AG20443 (cell line): ENCODE data around the gene RRP1.

ENCODE experiments used
- DNase-seq: peaks from one replicate; pipeline ENCODE4 v3.0.0; 2012; ENCODE audit warnings: low spot score, mixed read lengths

Gene RRP1

DNA sequence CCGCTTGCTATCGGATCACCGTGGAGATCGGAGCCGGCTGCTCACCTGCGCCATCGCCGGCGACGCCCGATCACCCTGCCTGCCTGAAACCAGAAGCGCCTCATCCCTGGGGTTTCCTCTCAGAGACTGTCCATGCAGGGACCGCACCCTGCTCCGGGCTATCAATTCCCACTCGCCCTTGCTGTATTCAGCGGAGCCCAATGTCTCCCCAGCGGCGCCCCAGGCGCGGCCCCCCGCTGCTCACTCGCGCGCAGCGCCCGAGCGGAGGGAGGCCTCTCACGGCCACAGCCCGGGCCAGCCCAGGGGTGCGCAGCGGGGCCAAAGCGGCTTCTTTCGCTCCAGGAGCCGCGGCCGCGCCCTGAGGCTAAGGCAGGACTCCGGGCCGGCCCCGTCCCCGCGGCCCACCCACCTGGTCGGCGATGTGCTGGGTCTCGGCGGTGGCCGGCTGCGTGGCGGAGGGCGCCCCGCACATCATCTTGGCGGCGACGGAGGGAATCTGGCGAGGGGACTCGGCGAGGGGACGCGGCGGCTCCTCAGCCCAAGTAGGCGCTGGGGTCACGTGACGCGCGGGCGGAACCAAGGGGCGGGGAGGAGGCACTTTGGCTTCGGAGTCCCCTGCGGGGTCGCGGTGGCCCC is 13.5 kb upstream of the RRP1 start, which contains the start of gene CSTB:
Gene CSTB, minus strand, starts transcription at position 514 of the 636 bp plus-strand sequence. Its CDS starts 39 bp downstream, at position 475.
- peak; percentile 86 for DNase-seq

DNA sequence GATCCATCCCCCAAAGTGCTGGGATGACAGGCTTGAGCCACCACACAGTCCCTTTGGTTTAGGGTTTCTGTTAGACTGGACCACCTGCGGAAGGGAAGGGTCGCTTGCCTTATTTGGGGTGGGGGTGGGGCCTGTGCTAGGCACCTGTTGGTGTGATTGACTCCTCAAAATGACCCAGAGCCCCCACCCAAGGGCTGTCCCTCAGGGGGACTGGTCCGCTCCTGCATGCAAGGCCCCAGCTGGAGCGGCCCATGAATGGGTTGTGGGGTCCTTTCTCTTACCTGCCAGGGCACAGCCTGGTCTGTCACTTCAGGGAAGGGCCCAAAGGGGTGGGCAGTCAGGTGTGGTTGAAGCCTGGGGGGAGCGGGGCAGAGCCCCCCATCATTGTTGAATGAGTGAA is 11.4 kb upstream of the RRP1 start:
- DNase-seq = no peak

DNA sequence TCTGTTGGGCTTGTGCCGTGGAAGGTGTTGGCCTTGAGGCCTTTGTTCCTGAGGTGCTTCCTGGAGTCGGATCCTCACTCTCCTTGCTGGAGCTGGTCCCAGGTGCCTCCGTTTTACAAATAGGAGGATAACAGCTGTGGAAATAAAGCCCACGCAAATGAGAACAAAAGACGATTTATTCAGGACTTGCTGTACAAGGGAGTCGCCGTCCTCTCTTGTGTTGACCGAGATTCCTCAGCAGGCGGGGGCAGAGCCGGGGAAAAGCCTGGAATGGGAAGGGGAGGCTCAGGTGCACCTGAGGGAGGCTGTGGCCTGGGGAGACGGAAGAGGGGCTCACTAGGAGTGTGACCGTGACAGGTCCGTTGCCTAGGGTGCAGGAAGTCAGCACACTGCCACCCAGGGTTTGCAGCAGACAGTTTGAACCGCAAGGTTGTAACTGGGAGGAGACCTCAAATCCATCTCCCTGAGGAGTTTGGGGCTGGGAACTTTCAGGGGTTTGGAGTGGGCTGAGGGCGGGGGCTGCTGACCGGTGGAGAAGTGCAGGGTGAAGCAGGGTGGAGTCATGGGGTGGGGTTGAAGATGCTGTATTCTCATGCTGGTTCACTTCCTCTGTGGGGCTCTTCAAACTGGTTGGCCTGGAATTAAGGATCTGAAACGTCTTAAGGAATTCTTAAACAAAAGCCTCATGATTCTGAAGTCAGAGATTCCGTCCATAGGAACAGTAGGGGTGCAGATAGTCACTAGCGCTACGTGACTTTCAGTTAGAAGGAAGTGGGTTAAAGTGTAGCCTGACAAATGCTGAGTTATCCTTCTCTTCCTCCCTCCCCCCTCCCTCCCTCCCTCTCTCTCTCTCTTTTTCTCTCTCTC is 10.7 kb upstream of the RRP1 start:
- DNase-seq = no peak

GRCh38 chr21:43779660-43780059 is 9.7 kb upstream of the RRP1 start:
- no peak for DNase-seq

- DNase-seq = no peak
Observed at GRCh38 chr21:43781846-43782245, 7.5 kb upstream of the RRP1 start.

GRCh38 chr21:43782431-43783097 is 6.8 kb upstream of the RRP1 start:
- DNase-seq = no peak

GRCh38 chr21:43783098-43783700 is 6.2 kb upstream of the RRP1 start:
- no peak for DNase-seq

GRCh38 chr21:43785134-43785533 is 4.2 kb upstream of the RRP1 start:
- no peak for DNase-seq

DNA sequence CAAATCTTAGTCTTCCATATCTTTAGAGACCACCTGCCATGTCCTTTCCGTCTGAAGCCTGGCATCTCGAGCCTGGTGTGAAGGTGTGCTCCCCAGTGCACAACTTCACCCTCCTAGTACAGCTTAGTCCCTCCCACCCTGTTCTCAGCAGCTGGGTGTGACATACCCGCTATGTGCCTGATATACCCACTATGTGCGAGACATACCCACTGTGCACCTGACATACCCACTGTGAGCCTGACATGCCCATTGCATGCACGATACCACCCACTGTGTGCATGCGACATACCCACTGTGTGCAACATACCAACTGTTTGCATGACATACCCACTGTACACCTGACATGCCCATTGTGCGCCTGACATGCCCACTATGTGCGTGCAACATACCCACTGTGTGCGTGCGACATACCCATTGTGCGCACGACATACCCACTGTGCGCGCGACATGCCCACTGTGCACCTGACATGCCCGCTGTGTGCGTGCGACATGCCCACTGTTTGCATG is 3.0 kb upstream of the RRP1 start:
- DNase-seq = no peak

- DNase-seq = no peak
Observed at GRCh38 chr21:43786807-43787440, 2.5 kb upstream of the RRP1 start.

- DNase-seq = no peak
Observed at GRCh38 chr21:43790010-43790524, 690 bp downstream of the RRP1 start.

DNA sequence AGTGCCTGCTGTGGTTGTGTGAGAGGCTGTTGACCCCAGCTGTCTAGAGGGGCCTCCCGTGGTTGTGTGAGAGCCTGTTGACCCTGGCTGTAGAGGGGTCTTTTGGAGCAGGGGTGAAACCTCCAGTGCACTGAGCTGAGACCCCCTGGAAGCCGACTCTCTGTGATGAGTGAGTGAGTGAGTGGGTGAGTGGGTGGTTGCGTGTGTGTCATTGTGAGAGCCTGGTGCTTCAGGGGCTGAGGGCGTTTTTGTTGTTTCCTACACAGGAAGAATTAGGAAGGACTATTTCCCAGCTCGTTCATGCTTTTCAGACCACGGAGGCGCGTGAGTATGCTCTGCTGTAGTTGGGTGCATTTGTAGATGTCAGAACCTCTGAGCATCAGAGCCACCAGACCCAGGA is 3.0 kb downstream of the RRP1 start:
- no peak for DNase-seq

DNA sequence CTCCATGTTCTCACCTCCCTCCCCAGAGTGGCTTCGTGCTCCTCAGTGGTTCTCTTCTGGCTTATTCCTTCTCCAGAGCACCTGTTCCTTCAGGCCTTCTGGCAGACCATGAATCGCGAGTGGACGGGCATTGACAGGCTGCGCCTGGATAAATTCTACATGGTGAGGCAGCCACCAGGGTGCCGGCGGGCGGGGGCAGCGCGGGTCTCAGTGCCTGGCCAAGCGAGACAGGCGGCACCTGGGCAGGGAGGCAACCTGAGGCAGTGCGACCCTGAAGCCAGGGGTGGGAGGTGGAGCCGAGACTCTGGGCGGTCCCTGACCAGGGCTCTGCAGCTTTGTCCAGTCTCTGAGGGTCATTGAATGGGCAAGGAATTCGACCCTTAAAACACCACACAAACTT is 3.9 kb downstream of the RRP1 start:
- DNase-seq = no peak

- no peak for DNase-seq
Observed at GRCh38 chr21:43794311-43794710, 4.9 kb downstream of the RRP1 start.

DNA sequence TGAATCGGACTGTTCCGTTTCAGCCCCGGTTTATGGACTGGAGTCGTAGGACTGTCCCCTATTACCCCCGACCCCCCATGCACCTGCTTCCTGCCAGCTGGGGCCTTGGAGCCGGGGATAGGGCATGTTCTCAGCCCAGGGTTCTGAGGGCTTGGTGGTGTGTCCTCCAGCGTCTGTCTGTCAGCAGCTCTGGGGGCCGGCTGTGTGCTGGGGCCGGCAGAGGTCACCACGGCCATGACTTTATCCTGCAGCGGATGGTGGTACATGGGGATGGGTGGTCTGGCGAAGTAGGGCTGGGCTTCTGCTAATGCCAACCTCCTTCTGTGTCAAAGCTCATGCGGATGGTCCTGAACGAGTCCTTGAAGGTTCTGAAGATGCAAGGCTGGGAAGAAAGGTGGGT is 5.5 kb downstream of the RRP1 start:
- no peak for DNase-seq

DNA sequence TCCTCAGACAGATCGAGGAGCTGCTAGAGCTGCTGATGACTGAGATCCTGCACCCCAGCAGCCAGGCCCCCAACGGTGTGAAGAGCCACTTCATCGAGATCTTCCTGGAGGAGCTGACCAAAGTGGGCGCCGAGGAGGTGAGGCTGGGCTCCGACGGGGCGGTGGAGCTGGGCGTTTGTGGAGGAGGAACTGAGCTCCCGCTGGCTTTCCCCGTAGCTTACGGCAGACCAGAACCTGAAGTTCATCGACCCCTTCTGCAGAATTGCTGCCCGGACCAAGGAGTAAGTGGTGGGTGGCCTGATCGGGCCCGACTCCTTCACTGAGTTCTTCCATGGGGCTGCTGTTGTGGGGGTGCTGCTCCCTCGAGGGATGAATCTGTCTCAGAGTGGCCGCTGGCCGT is 8.0 kb downstream of the RRP1 start:
- no peak for DNase-seq

- DNase-seq = no peak
Observed at GRCh38 chr21:43797925-43798715, 8.7 kb downstream of the RRP1 start.

- no peak for DNase-seq
Observed at GRCh38 chr21:43799301-43799840, 10.0 kb downstream of the RRP1 start.

DNA sequence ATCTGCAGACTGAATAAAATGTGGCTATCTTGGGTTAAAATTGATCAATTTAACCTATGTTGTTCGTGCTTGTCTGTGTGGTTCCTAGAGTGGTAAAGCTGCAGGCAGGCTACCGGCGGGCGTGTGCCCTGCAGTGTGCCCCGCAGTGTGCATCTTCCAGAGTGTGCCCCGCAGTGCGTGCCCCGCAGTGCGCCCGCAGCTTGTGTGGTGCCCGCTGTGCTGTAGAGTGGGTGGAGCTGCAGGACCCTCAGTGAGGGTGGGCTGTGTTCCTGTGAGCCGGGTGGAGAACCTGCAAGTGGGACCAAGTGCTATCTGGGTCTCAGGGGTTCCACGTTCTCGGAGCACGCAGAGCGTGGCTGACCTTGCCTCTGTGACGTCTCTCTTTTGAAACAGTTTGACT is 10.7 kb downstream of the RRP1 start:
- no peak for DNase-seq

DNA sequence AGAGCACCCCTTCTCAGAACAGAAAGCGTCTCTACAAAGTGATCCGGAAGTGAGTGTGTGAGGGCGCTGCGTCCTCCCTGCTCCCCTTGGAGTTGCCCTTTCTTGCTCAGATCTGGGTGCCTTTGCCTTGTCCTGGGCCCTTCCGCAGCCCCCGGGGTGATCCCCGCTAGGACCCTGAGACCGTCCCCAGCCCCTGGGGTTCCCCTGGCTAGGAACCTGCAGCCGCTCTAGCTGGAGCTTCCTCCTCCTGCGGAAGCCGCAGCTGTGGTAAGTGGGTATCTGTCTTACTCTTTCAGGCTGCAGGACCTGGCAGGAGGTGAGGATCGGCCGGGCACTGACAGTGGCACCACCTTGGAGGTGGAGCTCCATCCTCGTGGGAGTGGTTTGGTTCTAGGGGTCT is 11.2 kb downstream of the RRP1 start:
- DNase-seq = no peak
